Right forelimb (tissue), 1 donor: Measurements from ENCODE around the gene SP4.

Experiments used
- DNase-seq: peaks from one replicate; pipeline ENCODE4 v3.0.0-alpha.2; 2018

The SP4 gene

DNA sequence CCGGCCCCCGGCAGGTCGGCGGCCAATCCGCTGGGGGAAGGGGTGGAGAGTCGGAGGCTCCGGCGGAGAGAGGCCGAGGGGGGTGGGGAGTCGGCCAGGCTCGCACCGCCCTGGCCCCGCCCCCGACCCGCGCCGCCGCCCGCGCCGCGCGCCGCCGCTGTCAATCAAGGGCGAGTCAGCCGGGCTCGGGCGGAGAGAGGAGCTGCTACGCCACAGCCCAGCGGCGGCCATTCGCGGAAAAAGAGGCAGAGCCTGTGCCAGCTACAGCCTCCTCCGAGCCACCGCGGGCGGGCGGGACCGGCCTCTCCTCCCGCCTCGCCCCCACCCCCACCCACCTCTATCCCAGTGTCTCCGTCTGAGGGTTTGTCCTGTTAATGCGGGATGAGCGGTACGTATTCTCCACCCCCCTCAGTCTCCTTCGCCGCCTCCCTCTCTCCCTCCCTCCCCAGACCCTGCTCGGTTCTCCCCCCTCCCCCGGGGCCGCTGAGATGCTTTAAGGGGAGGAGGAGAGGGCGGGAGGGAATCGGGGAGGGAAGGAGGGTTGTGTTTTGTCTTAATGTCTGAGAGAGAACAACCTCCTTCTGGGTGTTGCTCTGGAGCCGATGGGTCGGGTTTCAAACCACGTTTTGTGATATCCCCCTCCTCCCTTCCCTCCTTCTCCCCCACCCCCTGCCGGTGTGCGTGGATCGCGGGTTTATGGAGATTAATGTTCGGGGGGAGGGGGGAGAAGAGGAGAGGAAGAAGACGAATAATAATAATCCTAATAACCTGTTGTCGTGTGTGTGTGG, at the start of gene SP4:
TSS of gene SP4 (plus strand) at position 213 of the 788 bp plus-strand sequence. CDS start at position 382, 169 bp downstream.
- DNase-seq = peak; percentile 98

DNA sequence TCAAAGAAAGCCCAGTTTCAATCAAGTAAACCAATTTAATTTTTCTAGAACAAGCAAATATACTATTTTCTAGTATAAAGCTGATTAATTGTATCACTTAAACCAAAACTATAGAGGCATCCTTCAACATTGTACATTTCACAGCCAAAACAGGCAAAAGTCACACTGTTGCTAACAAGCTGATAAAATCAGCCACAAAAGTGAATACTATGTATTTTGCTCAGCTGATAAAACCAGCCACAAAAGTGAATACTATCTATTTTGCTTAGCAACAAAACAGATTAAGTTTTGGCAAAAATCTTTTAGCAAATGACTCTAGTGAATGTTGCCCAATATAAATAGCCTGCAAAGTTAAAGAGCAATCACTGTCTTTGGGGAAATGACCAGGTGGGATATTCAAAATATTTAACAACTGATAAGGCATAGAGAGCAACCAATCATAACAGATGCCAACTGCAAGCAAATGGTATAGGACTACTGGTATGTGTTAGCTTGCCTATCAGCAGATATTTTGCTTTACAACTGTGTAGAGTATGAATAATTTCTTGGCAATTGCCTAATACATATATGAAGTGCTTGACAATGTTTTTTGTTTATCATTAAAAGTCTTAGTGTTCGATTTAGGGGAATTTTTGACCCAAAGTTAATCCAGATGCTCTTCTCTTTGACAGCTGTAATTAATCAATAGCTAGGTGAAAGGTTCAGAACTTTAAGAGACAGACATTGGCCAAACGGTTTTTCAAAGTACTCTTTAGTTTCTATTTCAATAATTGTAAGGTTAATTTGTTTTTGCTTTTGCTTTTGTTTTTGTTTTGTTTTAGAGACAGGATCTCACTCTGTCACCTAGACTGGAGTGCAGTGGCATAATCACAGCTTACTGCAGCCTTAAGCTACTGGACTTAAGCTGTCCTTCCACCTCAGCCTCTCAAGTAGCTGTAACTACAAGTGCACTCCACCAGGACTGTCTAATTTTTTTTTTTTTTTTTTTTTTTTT, 44.4 kb upstream of the SP4 start:
- DNase-seq = no peak

GRCh38 chr7:21393937-21394336, 33.9 kb upstream of the SP4 start:
- no peak for DNase-seq

DNA sequence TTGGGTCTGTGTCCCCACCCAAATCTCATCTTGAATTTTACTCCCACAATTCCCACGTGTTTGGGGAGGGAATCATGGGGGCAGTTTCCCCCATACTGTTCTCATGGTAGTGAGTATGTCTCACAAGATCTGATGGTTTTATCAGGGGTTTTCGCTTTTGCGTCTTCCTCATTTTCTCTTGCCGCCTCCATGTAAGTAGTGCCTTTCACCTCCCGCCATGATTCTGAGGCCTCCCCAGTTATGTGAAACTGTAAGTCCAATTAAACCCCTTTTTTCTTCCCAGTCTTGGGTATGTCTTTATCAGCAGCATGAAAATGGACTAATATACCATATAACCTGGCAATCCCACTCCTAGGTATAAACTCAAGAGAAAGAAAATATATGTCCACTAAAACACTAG, 25.9 kb upstream of the SP4 start:
- no peak for DNase-seq

DNA sequence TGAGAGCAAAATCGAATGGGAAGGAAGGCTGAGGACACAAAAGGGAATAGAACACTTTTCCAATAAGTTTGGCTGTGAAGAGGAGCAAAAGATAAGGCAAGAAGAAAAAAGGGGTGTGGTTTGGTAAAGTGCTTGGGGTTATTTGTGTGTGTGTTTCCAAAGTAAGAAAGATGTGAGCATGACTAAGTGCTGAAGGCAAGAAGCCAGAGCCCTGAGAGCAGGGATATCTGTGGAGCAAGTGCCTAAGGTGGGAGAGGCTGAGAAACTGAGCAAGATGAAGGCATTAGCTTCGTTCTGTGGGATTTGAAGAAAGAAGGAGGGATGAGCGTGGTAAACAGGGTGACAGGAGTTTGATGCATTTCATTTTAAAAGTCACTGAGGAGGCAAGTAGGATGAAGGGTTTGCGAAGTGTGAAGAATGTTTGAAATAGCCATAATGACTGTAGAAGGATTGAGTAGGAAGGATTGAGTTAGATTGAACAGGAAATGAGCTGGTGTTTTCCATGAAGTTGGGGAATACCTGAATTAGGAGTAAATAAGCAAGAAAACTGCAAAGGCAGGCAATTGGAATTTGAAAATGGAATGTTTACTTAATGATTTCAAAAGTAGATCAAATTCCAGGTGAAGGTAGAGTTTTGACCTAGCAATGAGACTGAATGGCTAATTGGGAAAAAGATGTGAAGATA, 19.9 kb upstream of the SP4 start:
- DNase-seq = no peak

- no peak for DNase-seq
These were observed 19.4 kb upstream of the SP4 start for GRCh38 chr7:21408481-21408820.

- DNase-seq = no peak
These were observed 15.5 kb upstream of the SP4 start for GRCh38 chr7:21412410-21412851.

DNA sequence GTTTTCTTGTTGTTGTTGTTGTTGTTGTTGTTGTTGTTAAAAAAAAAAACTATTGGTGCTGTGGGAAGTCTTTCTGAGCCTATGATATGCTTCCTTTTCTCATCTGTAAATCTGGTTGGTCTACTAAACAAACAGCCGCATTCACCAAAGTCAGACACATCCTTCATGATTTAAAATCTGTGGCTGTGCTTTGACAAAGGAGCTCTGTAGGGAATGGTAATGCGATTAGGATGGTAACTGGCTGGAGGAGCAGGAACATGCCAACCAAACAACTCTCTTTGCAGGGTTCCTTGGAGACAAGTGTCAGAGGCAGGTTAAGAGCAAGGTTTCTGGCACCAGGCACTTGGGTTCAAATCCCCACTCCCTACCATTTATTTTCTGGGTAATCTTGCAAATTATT, 14.9 kb upstream of the SP4 start:
- no peak for DNase-seq

- no peak for DNase-seq
These were observed 14.4 kb upstream of the SP4 start for GRCh38 chr7:21413502-21413901.

- DNase-seq = no peak
These were observed 13.0 kb upstream of the SP4 start for GRCh38 chr7:21414795-21415393.

DNA sequence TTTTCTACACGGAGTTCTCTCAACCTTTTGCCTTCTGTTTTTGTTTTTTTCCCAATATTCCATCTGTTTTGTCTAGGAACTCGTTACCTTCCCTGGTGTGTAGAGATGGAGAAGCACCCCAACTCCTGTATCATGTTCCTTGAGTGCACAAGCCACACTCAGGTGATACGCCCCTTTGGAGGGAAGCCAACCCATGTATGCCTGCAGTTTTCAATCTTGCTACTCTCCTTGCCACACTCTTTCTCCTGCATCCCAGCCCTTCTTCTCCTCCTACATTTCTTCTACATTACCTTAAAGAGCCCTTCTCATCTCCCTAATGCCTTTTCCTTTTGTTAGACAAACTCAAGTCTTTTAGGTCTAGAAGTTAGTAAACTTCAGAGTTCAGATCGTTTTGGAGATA, 10.2 kb upstream of the SP4 start:
- DNase-seq = no peak

DNA sequence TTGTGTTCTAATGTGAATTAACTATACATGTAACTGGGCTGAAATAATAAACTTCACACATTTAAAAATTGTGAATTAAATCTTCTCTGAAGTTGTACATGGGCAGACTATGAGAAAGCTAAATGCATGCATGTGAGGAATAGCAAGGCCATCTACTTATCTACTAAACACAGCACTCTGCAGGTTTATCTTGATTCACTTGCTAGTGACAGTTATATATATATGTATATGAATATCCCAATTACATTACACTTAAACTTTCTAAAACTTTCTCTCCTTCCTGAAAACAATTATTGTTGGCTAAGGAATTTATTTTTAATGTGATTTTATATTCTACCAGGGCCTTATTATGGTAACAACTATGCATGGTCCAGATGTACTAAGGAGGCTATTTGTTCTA, 5.1 kb upstream of the SP4 start:
- no peak for DNase-seq

DNA sequence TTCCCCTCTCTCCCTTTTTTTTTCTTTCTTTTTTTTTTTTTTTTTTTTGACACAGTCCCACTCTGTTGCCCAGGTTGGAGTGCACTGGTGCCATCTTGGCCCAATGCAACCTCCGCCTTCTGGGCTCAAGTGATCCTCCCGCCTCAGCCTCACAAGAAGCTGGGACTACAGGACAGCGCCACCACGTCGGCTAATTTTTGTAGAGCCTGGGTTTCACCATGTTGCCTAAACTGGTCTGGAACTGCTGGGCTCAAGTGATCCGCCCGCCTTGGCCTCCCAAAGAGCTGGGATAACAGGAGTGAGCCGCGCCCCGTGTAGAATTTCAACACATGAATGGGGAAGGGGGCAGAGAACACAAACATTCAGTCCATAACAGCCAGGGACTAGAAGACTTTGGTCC, 2.6 kb upstream of the SP4 start:
- DNase-seq = no peak

DNA sequence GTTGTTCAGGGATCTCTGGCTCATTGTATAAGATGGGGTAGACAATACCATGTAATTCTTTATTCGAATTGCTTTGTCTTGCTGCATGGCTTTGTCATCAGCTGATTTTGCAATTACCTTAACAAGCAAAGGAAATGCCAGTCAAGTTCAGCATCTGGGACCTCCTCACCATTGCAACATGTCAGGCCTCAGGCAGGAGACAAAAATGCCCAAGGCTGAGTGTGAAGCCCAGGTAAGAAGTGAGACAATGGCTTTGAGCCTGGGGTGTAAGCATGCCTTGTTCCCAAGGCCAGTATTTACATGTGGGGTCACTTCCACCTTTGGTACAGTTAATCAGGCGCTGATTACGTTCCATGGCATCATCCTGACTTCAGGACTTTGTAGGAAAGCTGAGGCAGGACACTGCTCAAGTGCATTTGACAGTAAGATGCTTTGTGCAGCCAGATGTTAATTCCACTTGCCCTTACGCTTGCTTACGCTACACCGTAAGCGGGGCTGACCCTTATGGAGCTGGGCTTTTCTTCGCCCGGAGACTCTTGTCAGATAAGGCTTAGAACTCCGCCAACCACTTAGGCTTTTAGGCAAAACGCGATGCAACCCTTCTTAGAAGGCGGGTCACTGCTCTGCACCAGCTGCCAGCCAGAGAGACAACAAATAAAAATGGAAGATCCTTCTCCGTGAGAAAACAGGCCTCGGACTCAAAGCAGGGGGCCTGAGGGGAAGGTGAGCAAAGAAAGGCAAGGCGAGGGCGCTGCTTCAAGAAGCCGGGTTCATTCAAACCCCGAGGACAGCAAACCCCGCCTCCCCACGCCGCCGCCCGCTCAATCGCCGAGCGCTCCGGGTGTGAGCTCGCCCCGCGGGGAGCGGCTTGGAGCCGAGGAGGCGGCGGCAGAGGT, 1.3 kb upstream of the SP4 start:
- DNase-seq = no peak

DNA sequence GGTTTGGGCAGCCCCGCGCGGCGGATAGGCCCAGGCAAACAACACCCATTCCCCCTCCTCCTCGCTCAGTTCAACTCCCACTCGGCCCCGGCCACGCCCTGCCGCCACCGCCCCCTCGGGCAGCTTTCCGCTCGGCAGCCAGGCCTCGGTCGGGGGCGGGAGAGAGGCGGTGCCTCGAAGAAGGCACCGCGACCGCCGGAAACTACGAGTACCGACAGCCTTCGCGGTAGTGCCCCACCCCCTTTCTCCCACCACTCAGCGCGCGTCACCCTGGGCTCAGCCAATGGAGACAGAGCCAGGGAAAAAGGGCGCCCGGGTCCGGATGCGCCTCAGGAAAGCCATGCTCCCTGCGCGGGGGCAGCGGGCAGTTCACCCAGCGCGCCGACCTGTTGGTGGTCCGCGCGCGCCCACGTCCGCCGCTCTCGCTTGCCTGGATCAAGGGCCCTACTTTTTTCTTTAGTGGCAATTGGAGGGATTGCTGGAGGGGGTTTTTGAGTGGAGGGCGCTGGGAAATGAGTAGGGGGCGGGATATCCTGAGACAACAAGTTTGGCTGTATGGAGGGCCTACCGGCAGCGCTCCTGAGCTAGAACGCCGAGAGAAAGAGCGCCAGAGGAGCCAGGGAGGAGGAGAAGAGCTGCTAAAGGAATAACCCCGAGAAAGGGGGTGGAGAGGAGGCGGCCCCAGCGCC, 557 bp upstream of the SP4 start:
- DNase-seq = peak; percentile 99

DNA sequence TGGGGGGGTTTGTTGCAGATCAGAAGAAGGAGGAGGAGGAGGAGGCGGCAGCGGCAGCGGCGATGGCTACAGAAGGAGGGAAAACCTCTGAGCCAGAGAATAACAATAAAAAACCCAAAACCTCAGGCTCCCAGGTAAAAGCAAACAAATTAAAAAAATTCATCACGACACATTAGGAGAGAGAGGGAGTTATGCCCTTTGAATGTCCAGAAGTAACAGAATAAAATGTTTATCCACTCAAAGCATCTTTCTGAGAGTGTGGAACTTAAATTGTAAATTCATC, 717 bp downstream of the SP4 start:
- DNase-seq = no peak

GRCh38 chr7:21429021-21429420, 1.1 kb downstream of the SP4 start:
- DNase-seq = no peak

DNA sequence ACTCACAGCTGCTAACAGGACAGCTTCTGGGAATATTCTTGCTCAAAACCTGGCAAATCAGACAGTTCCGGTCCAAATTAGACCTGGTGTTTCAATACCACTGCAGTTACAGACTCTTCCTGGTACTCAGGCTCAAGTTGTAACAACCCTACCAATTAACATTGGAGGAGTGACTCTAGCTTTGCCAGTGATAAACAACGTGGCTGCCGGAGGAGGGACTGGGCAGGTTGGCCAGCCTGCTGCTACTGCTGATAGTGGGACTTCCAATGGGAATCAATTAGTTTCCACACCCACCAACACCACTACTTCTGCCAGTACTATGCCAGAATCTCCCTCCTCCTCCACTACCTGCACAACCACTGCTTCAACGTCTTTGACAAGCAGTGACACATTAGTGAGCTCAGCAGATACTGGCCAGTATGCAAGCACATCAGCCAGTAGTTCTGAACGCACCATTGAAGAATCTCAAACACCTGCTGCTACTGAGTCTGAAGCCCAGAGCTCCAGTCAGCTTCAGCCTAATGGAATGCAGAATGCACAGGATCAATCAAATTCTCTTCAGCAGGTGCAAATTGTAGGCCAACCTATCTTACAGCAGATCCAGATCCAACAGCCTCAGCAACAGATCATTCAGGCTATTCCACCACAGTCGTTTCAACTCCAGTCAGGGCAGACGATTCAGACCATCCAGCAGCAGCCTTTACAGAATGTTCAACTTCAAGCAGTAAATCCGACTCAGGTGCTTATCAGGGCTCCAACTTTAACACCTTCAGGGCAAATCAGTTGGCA, 2.1 kb downstream of the SP4 start:
- no peak for DNase-seq

DNA sequence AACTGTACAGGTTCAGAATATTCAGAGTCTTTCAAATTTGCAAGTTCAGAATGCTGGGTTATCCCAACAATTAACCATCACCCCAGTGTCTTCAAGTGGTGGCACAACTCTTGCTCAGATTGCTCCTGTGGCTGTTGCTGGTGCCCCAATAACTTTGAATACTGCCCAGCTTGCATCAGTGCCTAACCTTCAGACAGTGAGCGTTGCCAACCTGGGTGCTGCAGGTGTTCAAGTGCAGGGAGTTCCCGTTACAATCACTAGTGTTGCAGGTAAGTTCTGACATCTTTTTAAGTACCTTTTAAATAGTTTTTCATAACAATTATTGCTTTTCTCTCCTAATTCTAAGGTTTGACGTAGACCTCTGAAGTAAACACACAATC, 2.7 kb downstream of the SP4 start:
- no peak for DNase-seq

GRCh38 chr7:21443149-21443841, 15.4 kb downstream of the SP4 start:
- DNase-seq = no peak
